Neural progenitor cell (in vitro differentiated cells): ENCODE measurements around the gene PLB1.

ENCODE experiments used
- CTCF ChIP-seq: fragments of 200-600 bp; sonication (generic); IDR thresholded peaks from 2 replicates; pipeline ENCODE4 v1.5.1; 2017; ENCODE audit warnings: antibody characterized with exemption, mild to moderate bottlenecking
- EZH2 ChIP-seq: fragments of 200-600 bp; sonication (generic); IDR thresholded peaks from 2 replicates; pipeline ENCODE4 v1.6.1; 2017; ENCODE audit warnings: antibody characterized with exemption, mild to moderate bottlenecking, moderate library complexity
- EZH2phosphoT487 ChIP-seq: fragments of 200-600 bp; sonication (generic); IDR thresholded peaks from 2 replicates; pipeline ENCODE4 v1.6.1; 2017; ENCODE audit warnings: antibody characterized with exemption

- TF ChIP-seq CTCF, result peak; percentile 45
- no peak for TF ChIP-seq EZH2
- no peak for TF ChIP-seq EZH2phosphoT487
Observed at GRCh38 chr2:28621172-28622100, 125.6 kb downstream of the PLB1 start.
